Calu3 (cell line): ENCODE results near the gene CALR3. TPM values are rescaled to one million over a fixed set of nuclear protein-coding genes. Genes with fewer than 3 reads are reported as not detected.
"Not testable (repeated sequence)": the region's sequence is repeated elsewhere in the genome, so short reads cannot be mapped to it uniquely, and the experiment has no call there.

ENCODE experiments used
- BruUV-seq: library from RNA; stranded (reverse); fragments of 400-500 nt; replicated peaks from 2 replicates; lab custom pipeline; 2021; lab: Mats Ljungman, UMichigan
- CTCF ChIA-PET: fragments of 300-600 bp; sonication (Branson Sonifier 250); formaldehyde crosslinking; loops from one replicate; lab custom pipeline; 2022; ENCODE audit warnings: antibody characterized with exemption; lab: Charles Lee
- DNase-seq: peaks from one replicate; pipeline ENCODE4 v3.0.0; 2022
- H3K27ac Mint-ChIP-seq: one replicate; pipeline ENCODE4 v1.8.0; 2022; ENCODE audit warnings: mixed read lengths; ENCODE audit not compliant: unreplicated experiment
- H3K27me3 Mint-ChIP-seq: one replicate; pipeline ENCODE4 v1.8.0; 2022; ENCODE audit warnings: mixed read lengths; ENCODE audit not compliant: unreplicated experiment
- H3K36me3 Mint-ChIP-seq: one replicate; pipeline ENCODE4 v1.8.0; 2022; ENCODE audit warnings: mild to moderate bottlenecking, moderate library complexity, mixed read lengths; ENCODE audit not compliant: insufficient read depth, unreplicated experiment
- H3K4me1 Mint-ChIP-seq: one replicate; pipeline ENCODE4 v1.8.0; 2022; ENCODE audit warnings: mild to moderate bottlenecking, low read depth, mixed read lengths; ENCODE audit not compliant: unreplicated experiment
- H3K4me3 Mint-ChIP-seq: one replicate; pipeline ENCODE4 v1.8.0; 2022; ENCODE audit warnings: mild to moderate bottlenecking, low read depth, moderate library complexity, mixed read lengths; ENCODE audit not compliant: unreplicated experiment
- H3K9me3 Mint-ChIP-seq: one replicate; pipeline ENCODE4 v1.8.0; 2022; ENCODE audit warnings: low read depth, mixed read lengths; ENCODE audit not compliant: unreplicated experiment
- intact Hi-C: fragments of 100-400 bp; cut with micrococcal nuclease; formaldehyde crosslinking; loops from one replicate; pipeline ENCODE4 v1.10.0; 2022; ENCODE audit not compliant: unreplicated experiment
- total RNA-seq: library from RNA; stranded (reverse); gene quantifications from 2 replicates; pipeline ENCODE4 v1.2.3, GENCODE V29; 2022
- TF ChIP-seq, protein P1 (sequence below): fragments of 200-600 bp; IDR thresholded peaks from one replicate; pipeline ENCODE4 v1.8.0; 2022; ENCODE audit warnings: antibody characterized with exemption; ENCODE audit not compliant: unreplicated experiment

Gene CALR3
- total RNA-seq, 1 experiment from 2014 or later, result not detected

DNA sequence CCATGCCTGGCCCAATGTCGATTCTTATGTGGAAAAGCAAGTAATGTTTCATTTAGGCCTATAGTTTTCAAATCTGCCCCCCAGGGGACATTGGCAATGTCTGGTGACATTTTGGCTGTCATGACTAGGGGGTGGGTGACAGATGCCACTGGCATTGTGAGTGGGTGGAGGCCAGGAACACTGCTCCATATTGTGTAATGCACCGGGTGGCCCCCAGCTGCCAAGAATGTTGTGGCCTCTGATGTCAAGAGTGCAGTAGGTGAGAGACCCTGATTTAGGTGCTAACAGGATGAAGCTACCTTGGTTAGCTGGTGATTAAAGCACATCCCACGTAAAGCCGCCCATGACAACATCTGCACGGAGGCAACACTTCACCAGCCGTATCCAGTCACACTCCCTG, 11.0 kb upstream of the CALR3 start:
- H3K9me3 Mint-ChIP-seq, result no peaks in the 10 kb centered on the region
- CTCF ChIA-PET, result no interaction called here
- intact Hi-C loops, result no loop called here
- H3K4me3 Mint-ChIP-seq, result no peak overlapping the region
- peaks cover 5% of the 10 kb centered on the region for H3K36me3 Mint-ChIP-seq
- BruUV-seq, result no TSS peak
- TF ChIP-seq, protein P1, sequence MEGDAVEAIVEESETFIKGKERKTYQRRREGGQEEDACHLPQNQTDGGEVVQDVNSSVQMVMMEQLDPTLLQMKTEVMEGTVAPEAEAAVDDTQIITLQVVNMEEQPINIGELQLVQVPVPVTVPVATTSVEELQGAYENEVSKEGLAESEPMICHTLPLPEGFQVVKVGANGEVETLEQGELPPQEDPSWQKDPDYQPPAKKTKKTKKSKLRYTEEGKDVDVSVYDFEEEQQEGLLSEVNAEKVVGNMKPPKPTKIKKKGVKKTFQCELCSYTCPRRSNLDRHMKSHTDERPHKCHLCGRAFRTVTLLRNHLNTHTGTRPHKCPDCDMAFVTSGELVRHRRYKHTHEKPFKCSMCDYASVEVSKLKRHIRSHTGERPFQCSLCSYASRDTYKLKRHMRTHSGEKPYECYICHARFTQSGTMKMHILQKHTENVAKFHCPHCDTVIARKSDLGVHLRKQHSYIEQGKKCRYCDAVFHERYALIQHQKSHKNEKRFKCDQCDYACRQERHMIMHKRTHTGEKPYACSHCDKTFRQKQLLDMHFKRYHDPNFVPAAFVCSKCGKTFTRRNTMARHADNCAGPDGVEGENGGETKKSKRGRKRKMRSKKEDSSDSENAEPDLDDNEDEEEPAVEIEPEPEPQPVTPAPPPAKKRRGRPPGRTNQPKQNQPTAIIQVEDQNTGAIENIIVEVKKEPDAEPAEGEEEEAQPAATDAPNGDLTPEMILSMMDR, result no peak
- no peaks in the 10 kb centered on the region for H3K4me1 Mint-ChIP-seq
- H3K27me3 Mint-ChIP-seq, result no peaks in the 10 kb centered on the region
- no peak overlapping the region for H3K27ac Mint-ChIP-seq
- no peak for DNase-seq

DNA sequence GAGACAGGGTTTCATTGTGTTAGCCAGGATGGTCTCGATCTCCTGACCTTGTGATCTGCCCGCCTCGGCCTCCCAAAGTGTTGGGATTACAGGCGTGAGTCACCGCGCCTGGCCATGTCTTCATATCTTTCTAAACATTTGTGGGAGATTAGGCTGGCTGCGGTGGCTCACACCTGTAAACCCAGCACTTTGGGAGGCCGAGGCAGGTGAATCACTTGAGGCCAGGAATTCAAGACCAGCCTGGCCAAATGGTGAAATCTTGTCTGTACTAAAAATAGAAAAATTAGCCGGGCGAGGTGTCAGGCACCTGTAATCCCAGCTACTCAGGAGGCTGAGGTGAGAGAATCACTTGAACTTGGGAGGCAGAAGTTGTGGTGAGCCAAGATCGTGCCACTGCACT, 10.2 kb upstream of the CALR3 start:
- CTCF ChIA-PET, H3K4me3 Mint-ChIP-seq, intact Hi-C loops, BruUV-seq, H3K27me3 Mint-ChIP-seq, H3K27ac Mint-ChIP-seq, H3K36me3 Mint-ChIP-seq, DNase-seq, H3K9me3 Mint-ChIP-seq, H3K4me1 Mint-ChIP-seq: not testable (repeated sequence)

DNA sequence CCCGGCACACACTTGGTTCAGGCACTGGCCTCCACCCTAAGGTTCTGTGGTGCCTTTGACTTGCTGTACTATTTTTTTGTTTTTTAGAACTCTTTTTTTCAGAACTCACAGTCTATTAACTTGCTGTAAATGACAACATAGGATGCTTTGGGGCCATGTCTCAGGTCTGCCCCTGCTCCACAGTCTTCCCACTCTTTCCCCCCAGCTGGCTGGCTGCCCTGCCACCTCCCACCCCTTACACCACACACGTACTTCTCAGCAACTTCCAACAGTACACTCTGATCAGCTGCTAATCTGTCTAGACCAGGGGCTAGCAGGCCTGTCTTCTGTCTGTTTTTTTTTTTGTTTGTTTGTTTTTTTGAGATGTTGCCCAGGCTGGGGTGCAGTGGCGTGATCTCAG, 8.3 kb upstream of the CALR3 start:
- Mint-ChIP-seq H3K4me1 (no peaks in the 10 kb centered on the region), H3K4me3 (no peak overlapping the region), H3K27ac (no peak overlapping the region), H3K36me3 (peaks cover 7% of the 10 kb centered on the region), H3K27me3 (no peaks in the 10 kb centered on the region), H3K9me3 (no peaks in the 10 kb centered on the region)
- no peak for DNase-seq
- TF ChIP-seq, protein P1, result no peak
- intact Hi-C loops, result no loop called here
- CTCF ChIA-PET, result no interaction called here
- BruUV-seq, result no TSS peak

DNA sequence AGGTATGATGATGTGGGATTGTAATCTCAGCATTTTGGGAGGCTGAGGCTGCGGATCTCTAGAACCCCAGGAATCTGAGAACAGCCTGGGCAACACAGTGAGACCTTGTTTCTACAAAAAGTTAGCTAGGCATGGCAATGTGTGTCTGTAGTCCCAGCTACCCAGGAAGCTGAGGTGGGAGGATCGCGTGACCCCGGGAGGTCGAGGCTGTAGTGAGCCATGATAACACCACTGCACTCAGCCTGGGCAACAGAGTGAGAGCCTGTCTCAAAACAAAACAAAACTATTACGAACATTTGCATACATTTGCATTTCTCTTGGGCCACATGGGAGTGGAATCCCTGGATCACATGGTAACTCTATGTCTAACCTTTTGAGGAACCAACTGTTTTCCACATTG, 1.9 kb upstream of the CALR3 start:
- no peaks in the 10 kb centered on the region for H3K9me3 Mint-ChIP-seq
- H3K27ac Mint-ChIP-seq, result no peak overlapping the region
- TF ChIP-seq, protein P1, result no peak
- no TSS peak for BruUV-seq
- intact Hi-C loops, result no loop called here
- CTCF ChIA-PET, result no interaction called here
- no peak overlapping the region for H3K4me3 Mint-ChIP-seq
- DNase-seq, result no peak
- H3K4me1 Mint-ChIP-seq, result no peaks in the 10 kb centered on the region
- H3K27me3 Mint-ChIP-seq, result no peaks in the 10 kb centered on the region
- H3K36me3 Mint-ChIP-seq, result peaks cover 19% of the 10 kb centered on the region

DNA sequence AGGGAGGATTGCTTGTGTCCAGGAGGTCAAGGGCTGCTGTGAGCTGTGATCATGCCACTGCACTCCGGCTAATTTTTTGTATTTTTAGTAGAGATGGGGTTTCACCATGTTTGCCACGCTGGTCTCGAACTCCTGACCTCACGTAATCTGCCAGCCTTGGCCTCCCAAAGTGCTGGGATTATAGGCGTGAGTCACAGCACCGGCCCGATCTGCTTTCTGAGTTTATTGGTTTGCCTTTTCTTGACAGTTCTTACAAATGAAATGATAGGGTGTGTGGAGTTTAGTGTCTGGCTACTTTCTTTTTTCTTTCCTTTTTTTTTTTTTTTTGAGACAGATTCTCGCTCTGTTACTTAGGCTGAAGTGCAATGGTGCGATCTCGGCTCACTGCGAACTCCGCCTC, 1.1 kb upstream of the CALR3 start:
- Mint-ChIP-seq H3K27ac (no peak overlapping the region), H3K4me1 (no peaks in the 10 kb centered on the region), H3K27me3 (no peaks in the 10 kb centered on the region), H3K4me3 (peak overlapping the region; percentile 100), H3K9me3 (no peaks in the 10 kb centered on the region), H3K36me3 (peaks cover 19% of the 10 kb centered on the region)
- CTCF ChIA-PET, result no interaction called here
- no TSS peak for BruUV-seq
- TF ChIP-seq, protein P1, result no peak
- intact Hi-C loops, result no loop called here
- DNase-seq, result no peak
